Colonic mucosa (tissue), 4 donors: ENCODE results near the gene CDC40. TPM values are rescaled to one million over a fixed set of nuclear protein-coding genes. Genes with fewer than 3 reads are reported as not detected.

ENCODE experiments used
- DNase-seq: peaks from one replicate; pipeline ENCODE4 v3.0.0-alpha.2; 2020
- H3K27ac ChIP-seq: fragments of 200-600 bp; one replicate; pipeline ENCODE4 v1.8.0; 2021
- H3K27me3 ChIP-seq: fragments of 200-600 bp; one replicate; pipeline ENCODE4 v1.8.0; 2021
- H3K36me3 ChIP-seq: fragments of 200-600 bp; one replicate; pipeline ENCODE4 v1.8.0; 2021
- H3K4me1 ChIP-seq: fragments of 200-600 bp; one replicate; pipeline ENCODE4 v1.8.0; 2021; ENCODE audit warnings: mild to moderate bottlenecking
- H3K4me3 ChIP-seq: fragments of 200-600 bp; one replicate; pipeline ENCODE4 v1.8.0; 2021
- H3K9ac ChIP-seq, 2 donors: one replicate each; pipeline ENCODE4 v1.7.0; 2013; ENCODE audit warnings: control low read depth in 2 of 2, low read depth in 2 of 2, low read length in 2 of 2
- H3K9me3 ChIP-seq: fragments of 200-600 bp; one replicate; pipeline ENCODE4 v1.8.0; 2021
- intact Hi-C: fragments of 100-400 bp; cut with DNase I; formaldehyde crosslinking; loops from one replicate; pipeline ENCODE4 v1.14.1; 2022
- total RNA-seq, 2 donors: library from RNA; stranded (reverse); fragmentation: NEBNext Ultra II Directional in 1 of 2; extraction: Animal tissue kit (Norgen Biotek cat#: 25700) in 1 of 2; gene quantifications; one replicate each; pipeline ENCODE4 v1.2.1, GENCODE V29; 2021
- TF ChIP-seq, protein P1 (sequence below): fragments of 200-600 bp; IDR thresholded peaks from one replicate; pipeline ENCODE4 v1.8.0; 2022; ENCODE audit warnings: antibody characterized with exemption, mild to moderate bottlenecking
- donor health status: healthy.
- donor health status: DM: no; HTN: no; CAD: no.
- donor health status: DM: no; HTN: no; CAD: no.

CDC40 gene
- 10 to 100 TPM; 18.6 to 22.0 TPM for total RNA-seq

DNA sequence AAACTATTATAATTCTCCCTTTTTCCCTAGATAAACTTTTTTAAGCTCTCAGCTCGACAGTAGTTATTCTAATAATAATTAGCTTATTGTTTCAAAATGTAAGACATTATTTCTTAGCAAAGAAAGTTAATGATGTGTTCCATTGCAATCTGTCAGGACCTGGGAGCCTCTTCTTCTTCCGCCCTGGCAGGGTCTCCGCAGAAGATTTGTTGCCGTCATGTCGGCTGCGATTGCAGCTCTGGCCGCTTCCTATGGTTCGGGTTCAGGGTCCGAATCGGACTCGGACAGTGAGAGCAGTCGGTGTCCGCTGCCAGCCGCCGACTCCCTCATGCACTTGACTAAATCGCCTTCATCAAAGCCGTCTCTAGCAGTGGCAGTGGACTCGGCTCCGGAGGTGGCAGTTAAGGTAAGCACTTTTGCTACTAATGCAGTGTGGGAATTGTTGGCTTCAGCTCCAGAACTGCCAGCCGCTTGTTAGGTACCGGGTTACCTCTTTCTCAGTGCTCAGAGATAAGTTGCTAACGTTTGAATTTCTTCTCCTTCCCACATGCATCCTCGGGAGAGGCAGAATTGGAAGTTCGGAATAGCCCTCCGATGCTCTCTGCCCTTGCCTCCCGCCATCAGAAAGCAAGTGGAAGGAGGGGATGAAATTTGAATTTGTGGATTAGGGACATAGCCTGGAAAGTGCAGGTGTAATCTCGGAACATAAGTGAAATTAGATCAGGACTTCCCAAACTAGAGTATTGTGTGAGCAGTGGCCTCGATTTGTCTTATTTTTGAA lies at the start of gene CDC40:
CDC40 (plus strand) TSS at position 200 of the 781 bp plus-strand sequence; CDS start at position 218, 18 bp downstream.
- H3K27me3 ChIP-seq: no peaks in the 10 kb centered on the region
- peak within 1 kb of the TSS; percentile 60 for H3K27ac ChIP-seq
- H3K4me3 ChIP-seq: peak within 1 kb of the TSS; percentile 74
- no peaks in the 10 kb centered on the region for H3K9me3 ChIP-seq
- DNase-seq: peak; percentile 75
- intact Hi-C loops: no loop called here
- TF ChIP-seq, protein P1, sequence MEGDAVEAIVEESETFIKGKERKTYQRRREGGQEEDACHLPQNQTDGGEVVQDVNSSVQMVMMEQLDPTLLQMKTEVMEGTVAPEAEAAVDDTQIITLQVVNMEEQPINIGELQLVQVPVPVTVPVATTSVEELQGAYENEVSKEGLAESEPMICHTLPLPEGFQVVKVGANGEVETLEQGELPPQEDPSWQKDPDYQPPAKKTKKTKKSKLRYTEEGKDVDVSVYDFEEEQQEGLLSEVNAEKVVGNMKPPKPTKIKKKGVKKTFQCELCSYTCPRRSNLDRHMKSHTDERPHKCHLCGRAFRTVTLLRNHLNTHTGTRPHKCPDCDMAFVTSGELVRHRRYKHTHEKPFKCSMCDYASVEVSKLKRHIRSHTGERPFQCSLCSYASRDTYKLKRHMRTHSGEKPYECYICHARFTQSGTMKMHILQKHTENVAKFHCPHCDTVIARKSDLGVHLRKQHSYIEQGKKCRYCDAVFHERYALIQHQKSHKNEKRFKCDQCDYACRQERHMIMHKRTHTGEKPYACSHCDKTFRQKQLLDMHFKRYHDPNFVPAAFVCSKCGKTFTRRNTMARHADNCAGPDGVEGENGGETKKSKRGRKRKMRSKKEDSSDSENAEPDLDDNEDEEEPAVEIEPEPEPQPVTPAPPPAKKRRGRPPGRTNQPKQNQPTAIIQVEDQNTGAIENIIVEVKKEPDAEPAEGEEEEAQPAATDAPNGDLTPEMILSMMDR: no peak
- H3K36me3 ChIP-seq: no peaks in the 10 kb centered on the region
- H3K9ac ChIP-seq: peak within 1 kb of the TSS; percentile 76 to 93
- peaks cover 8% of the 10 kb centered on the region for H3K4me1 ChIP-seq

DNA sequence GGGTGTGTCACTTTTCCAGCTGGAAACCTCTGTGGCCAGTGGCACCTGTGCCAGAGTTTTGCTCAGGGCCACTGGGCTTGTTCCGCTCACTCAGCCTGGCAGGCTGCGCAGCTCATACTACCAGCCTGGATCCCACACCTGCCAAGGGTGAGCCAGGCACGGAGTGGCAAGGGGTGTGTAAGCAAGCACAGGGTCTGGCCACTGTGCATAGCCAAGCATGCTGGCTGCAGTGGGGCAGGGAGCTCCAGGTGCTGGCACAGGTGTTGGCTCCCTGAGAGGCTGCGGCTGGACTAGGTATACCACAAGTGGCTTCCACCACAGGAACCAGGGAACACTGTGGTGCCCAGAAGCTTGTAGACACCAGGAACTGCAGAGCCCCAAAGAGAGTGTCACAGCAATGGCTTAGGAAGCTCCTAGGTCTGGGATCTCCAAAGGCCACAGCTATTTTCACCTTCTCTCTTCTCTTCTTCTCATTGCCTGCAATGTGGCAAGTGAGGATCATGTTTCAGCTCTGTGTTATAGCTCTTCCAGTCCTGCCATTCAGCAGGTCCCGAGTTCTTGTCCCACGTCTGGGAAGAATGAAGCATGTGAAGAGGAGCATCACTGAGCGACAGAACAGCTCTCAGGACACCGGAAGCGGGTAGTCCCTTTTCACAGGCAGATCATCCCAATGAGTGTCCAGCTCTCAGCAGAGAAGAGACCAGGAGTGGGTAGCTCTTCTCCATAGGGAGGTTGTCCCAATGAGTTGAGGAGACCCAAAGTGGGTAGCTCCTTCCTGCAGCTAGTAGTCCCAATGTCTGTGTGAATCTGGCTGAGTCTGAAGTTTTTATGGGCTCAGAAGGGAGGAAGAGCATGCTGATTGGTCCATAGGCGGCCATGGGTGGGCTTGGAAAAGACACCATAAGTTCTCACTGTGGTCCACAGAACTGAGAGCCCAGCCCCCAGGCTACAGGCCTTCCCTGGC lies 42.0 kb upstream of the CDC40 start:
- H3K27me3 ChIP-seq: no peaks in the 10 kb centered on the region
- TF ChIP-seq, protein P1: no peak
- no peaks in the 10 kb centered on the region for H3K4me1 ChIP-seq
- no peaks in the 10 kb centered on the region for H3K9me3 ChIP-seq
- no peak overlapping the region for H3K4me3 ChIP-seq
- no peak for DNase-seq
- intact Hi-C loops: no loop called here
- no peak overlapping the region for H3K9ac ChIP-seq
- H3K27ac ChIP-seq: no peak overlapping the region
- H3K36me3 ChIP-seq: no peaks in the 10 kb centered on the region

DNA sequence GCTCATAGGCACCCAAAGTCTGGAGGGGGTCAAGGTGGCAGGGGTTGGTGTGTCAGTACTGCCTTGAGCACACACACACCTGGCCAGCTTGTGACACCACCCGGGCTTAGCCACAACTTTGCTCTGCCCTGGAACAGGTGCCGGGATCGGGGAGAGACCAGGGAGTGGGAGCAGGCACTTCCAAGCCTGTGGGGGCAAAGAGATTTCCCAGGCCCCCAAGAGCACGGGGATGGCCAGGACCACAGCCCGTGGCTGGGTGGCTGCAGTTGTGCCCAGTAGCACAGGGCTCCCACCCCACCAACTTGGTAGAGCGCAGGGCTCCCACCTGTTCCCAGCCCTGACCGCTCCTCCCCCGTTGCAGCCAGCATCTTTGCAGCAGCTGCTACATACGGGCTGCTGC lies 41.2 kb upstream of the CDC40 start:
- H3K36me3 ChIP-seq: no peaks in the 10 kb centered on the region
- DNase-seq: no peak
- intact Hi-C loops: no loop called here
- H3K4me1 ChIP-seq: no peaks in the 10 kb centered on the region
- no peak overlapping the region for H3K27ac ChIP-seq
- H3K4me3 ChIP-seq: no peak overlapping the region
- TF ChIP-seq, protein P1: no peak
- no peaks in the 10 kb centered on the region for H3K9me3 ChIP-seq
- no peak overlapping the region for H3K9ac ChIP-seq
- H3K27me3 ChIP-seq: no peaks in the 10 kb centered on the region

DNA sequence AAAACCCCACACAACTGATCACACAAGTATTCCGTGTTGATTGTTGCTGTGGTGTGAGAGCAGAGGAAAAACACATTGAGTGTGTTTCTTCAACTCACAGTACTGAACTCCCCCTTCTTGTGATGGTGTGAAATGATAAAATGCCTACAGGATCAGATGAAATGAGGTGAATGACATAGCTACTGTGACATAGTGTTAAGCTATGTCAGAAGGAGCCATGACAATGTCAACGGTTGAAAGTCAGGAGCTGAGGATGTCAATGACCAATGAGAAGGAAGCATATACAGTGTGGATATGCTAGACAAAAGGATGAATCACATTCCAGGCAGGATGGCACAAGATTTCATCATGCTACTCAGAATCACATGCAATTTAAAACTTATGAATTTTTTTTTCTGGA lies 39.6 kb upstream of the CDC40 start:
- Histone ChIP-seq H3K27me3 (no peaks in the 10 kb centered on the region), H3K9ac (no peak overlapping the region), H3K4me1 (no peaks in the 10 kb centered on the region), H3K36me3 (no peaks in the 10 kb centered on the region), H3K9me3 (no peaks in the 10 kb centered on the region), H3K4me3 (no peak overlapping the region), H3K27ac (no peak overlapping the region)
- no peak for DNase-seq
- intact Hi-C loops: no loop called here
- TF ChIP-seq, protein P1: no peak

DNA sequence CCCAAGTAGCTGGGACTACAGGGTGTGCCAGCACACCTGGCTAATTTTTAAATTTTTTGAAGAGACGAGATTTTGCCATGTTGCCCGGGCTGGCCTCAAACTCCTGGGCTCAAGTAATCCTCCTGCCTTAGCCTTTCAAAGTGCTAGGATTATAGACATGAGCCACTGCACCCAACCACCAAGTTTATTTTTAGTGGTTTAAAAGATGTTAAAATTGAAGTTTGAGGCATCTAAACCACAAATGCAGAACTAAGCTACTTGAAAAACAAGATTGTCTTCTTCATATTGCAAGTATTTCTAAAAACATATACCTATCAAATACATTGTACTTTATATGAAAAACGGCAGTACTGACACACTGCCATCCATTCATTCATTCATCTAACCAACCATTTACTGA lies 32.4 kb upstream of the CDC40 start:
- H3K9me3 ChIP-seq: no peaks in the 10 kb centered on the region
- intact Hi-C loops: no loop called here
- H3K27me3 ChIP-seq: no peaks in the 10 kb centered on the region
- H3K27ac ChIP-seq: no peak overlapping the region
- no peak overlapping the region for H3K9ac ChIP-seq
- no peak for DNase-seq
- no peaks in the 10 kb centered on the region for H3K36me3 ChIP-seq
- H3K4me1 ChIP-seq: no peaks in the 10 kb centered on the region
- TF ChIP-seq, protein P1: no peak
- H3K4me3 ChIP-seq: no peak overlapping the region
